ENCODE data around the gene FAM3A.

FAM3A gene

DNA sequence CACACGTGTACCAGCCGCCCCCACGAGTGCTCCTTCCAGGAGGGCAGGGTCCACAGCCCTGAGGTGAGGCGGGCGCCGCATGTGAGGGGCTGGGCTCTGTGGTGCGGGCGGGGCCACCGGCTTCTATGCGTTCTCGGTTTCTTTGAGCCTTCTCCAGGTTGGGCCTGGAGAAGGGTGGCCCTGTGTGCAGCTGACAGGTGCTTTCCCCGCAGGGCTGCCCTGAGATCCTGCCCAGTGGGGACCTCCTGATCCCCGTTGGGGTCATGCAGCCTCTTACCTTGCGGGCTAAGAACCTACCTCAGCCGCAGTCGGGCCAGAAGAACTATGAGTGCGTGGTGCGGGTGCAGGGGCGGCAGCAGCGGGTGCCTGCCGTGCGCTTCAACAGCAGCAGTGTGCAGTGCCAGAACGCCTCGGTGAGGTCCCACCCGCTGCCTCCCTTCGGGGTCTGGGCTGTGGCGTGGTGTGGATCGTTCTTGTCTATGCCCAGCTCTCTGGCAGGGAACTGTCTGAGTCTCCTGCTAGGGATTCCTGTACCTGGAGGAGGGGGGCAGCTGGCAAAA, 51.1 kb downstream of the FAM3A start:
- in situ Hi-C loops (cut with MboI; ENCODE audit: low sequenced_read_pairs) = no loop called here

DNA sequence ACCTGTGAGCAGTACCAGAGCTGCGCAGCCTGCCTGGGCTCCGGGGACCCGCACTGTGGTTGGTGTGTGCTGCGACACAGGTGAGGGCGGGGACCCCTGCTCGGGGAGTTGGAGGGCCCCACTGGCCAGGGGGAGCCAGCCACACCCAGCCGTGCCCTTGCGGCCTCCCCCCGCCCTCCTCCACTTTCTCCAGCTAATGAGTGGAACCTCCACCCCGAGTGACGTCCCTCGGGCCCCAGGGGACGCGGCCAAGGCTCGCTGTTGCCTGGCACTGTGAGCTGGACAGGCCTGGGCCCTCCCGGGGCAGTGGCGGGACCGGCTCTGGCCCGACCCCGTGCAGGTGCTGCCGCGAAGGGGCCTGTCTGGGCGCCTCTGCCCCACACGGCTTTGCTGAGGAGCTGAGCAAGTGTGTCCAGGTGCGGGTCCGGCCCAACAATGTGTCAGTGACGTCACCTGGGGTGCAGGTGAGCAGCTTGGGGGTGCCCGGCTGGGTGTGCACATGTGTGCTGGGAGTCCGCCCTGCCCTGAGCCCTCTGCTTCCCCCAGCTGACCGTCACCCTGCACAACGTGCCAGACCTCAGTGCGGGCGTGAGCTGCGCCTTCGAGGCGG, 52.3 kb downstream of the FAM3A start:
- in situ Hi-C loops (cut with MboI; ENCODE audit: low sequenced_read_pairs) = no loop called here

DNA sequence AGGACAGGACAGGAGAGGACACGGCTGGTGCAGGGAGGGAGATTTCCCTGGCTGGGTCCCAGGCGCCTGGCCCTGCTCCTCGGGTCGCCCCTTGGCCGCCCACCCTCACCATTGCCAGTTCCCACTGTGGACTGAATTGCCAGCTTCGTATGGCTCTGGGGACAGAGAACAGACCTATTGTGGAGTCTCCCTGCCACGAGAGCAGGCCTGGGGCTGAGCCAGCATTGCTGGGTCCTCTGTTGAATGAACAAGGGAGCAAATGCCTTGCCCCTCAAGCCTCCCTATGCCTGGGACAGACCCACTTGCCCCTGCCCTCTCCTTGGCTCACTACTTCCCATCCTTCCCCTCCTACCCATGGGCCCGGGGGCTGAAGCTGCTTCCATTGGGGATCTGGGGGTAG, 53.6 kb downstream of the FAM3A start:
- in situ Hi-C loops (cut with MboI; ENCODE audit: low sequenced_read_pairs) = no loop called here

DNA sequence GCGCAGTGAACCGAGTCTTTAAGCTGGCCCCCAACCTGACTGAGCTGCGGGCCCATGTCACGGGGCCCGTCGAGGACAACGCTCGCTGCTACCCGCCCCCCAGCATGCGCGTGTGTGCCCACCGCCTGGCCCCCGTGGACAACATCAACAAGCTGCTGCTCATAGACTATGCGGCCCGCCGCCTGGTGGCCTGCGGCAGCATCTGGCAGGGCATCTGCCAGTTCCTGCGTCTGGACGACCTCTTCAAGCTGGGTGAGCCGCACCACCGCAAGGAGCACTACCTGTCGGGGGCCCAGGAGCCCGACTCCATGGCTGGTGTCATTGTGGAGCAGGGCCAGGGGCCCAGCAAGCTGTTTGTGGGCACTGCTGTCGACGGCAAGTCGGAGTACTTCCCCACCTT, 55.7 kb downstream of the FAM3A start:
- in situ Hi-C loops (cut with MboI; ENCODE audit: low sequenced_read_pairs) = no loop called here

DNA sequence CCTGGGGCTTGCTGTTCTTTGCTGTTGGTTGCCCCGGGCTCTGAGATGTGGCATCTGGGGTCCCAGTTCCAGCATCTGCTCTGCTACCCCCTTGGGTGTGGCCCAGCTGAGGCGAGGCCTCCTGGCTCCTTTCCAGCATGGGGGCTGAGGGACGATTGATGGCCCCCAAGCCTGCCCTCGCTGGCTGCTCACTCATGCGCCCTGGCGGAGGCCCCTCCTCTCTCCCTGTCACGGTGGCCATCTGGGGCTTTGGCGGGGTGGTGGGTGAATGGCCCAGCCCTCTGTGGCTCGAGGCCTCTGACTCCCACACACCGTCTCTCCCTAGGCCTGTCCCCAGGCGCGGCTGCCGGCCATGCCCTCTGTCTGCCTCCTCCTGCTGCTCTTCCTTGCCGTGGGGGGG, 56.2 kb downstream of the FAM3A start:
- in situ Hi-C loops (cut with MboI; ENCODE audit: low sequenced_read_pairs) = no loop called here

DNA sequence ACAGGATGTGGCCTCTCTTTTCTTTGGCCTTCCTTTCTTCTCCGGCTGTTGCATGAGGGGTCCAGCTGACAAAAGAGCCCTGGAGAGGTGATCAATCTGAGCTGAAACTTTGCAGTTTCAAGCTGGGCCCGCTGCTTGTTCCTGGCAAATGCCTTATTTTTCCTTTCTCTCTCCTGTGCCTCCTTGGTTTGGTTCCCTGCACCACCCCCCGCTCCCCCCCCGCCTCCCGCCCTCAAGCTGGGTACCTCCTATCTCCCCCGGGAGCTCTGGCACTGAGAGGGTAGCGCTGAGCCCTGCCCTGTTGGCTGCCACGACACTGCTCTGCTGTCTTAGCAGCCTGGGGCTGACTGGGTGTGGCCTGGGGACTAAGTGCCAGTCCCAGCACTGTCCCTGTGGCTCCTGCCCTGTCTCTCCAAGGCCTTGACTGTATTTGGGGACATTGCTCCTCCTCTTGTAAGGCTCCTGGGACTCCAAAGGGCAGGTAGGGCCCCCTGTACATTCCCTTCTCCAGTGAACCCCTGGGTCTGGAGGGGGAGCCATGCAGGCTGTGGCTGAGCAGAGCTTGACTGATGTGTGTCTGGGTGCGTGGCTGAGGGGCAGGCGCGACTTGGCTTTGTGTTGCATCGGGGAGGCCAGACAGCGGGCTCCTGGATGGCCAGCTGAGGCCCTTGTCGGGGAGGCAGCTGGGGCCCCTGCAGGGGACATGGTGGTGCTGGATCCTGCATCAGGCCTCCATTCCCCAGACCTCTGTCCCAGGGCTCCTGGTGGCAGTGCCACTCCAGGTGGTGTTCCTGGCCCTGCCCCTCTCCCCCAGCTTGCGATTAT, 56.9 kb downstream of the FAM3A start:
- in situ Hi-C loops (cut with MboI; ENCODE audit: low sequenced_read_pairs) = no loop called here

DNA sequence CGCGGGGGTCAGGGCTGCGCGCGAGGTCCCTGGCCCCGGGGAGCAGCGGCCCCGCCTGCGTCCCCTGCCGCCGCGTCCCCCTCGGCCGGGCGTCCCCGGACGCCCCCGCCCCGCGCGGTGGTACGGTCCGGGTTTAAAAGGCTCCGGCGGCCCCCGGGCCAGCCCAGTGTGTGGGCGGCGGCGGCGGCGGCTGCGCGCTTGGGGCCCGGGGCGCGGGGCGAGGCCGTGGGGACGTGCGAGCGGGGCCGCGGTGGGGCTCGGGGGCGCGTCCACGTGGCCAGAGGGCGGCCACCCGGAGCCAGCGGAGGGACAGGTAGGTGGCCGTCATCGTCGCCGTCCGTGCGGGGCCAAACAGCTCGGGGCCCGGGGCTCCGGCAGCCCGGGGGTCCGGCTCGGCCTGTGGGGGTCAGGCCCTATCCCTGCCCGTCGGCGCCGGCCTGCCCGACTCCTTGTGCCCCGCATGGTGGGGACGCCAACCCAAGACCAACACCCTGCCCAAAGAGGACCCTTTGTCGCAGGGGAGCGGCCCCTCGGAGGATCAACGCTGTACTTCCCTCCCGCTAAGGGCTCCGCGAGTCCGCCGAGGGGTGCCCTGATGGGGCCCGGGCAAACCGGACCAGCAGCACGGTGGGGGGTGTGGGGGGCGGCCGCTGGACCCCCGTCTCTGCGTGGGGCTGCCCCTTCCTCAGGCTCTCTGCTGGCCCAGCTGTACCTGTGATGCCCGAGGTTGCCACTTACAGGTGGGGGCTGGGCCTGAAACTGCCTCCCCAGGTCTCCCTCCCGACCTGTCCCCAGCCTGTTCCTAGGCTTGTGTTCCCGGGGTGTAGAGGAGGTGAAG, 57.7 kb downstream of the FAM3A start, which contains the start of gene PLXNA3:
TSS of gene PLXNA3 (plus strand) at position 166 of the 838 bp plus-strand sequence. CDS start 1,903 bp downstream, outside the sequence.
- in situ Hi-C loops (cut with MboI; ENCODE audit: low sequenced_read_pairs) = no loop called here

DNA sequence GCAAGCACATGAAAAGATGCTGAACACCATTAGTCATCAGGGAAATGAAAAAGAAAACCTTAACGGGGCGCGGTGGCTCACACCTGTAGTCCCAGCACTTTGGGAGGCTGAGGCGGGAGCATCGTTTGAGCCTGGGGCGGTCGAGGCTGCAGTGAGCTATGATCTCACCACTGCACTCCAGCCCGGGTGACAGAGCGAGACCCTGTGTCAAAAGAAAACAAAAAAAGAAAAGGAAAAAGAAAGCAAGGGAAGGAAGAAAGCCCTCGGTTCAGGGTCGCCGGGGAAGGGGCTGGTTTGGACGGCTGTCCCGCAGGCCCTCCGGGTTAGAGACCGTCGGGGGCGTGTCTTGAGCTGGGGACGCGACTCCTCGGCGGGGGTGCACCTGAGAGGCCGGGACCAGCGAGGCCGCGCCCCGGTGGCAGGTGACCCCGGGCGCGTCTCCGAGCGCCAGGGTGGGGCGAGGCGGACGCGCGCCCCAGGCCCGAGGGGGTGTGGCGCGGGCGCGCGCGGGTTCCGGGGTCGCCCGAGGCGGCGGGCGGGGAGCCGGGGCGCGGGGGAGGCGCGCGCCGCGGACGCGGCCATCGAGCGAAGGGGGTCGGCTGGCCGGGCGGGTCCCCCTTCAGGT, 58.4 kb downstream of the FAM3A start:
- in situ Hi-C loops (cut with MboI; ENCODE audit: low sequenced_read_pairs) = no loop called here

All from HL-60/S4 treated with retinoic acid at 250 ng/mL for 4 days and 3 days (cell line).